Activated CD8-positive, alpha-beta T cell treated with anti-CD3 and anti-CD28 coated beads for 36 hours (primary cell): ENCODE measurements around the gene PCGF1. TPM values are rescaled to one million over a fixed set of nuclear protein-coding genes. Genes with fewer than 3 reads are reported as not detected.
A peak's percentile ranks its signal among the peaks of the same experiment; 100 is the strongest.
"Not testable (repeated sequence)": the region's sequence is repeated elsewhere in the genome, so short reads cannot be mapped to it uniquely, and the experiment has no call there.

Experiments used
- ATAC-seq: fragments of 200-7000 bp; cut with Tn5 transposase; one replicate; pipeline ENCODE4 v1.10.0; 2021; ENCODE audit warnings: mild to moderate bottlenecking, moderate library complexity
- CTCF ChIA-PET: fragments of 350-600 bp; sonication (Branson Sonifier 250); formaldehyde crosslinking; loops from one replicate; lab custom pipeline; 2021; ENCODE audit warnings: antibody characterized with exemption; lab: Charles Lee
- POLR2A ChIA-PET: fragments of 350-600 bp; sonication (Branson Sonifier 250); formaldehyde crosslinking; loops from one replicate; lab custom pipeline; 2021; ENCODE audit warnings: antibody characterized with exemption; lab: Charles Lee
- DNase-seq: peaks from one replicate; pipeline ENCODE4 v3.0.0-alpha.2; 2020
- H3K27ac Mint-ChIP-seq: one replicate; pipeline ENCODE4 v1.8.0; 2021; ENCODE audit warnings: mild to moderate bottlenecking, mixed read lengths
- H3K27me3 Mint-ChIP-seq: one replicate; pipeline ENCODE4 v1.8.0; 2021; ENCODE audit warnings: mixed read lengths
- H3K36me3 Mint-ChIP-seq: one replicate; pipeline ENCODE4 v1.8.0; 2021; ENCODE audit warnings: low read depth, mixed read lengths
- H3K4me1 Mint-ChIP-seq: one replicate; pipeline ENCODE4 v1.8.0; 2021; ENCODE audit warnings: low read depth, mixed read lengths
- H3K4me3 Mint-ChIP-seq: one replicate; pipeline ENCODE4 v1.8.0; 2021; ENCODE audit warnings: mild to moderate bottlenecking, moderate library complexity, mixed read lengths
- H3K9me3 Mint-ChIP-seq: one replicate; pipeline ENCODE4 v1.8.0; 2021; ENCODE audit warnings: mixed read lengths
- intact Hi-C: fragments of 100-400 bp; cut with micrococcal nuclease; formaldehyde crosslinking; loops from one replicate; pipeline ENCODE4 v1.10.0; 2022
- total RNA-seq, 2 experiments: library from RNA; stranded (reverse); gene quantifications; one replicate each; pipeline ENCODE4 v1.2.3, GENCODE V29; 2021
- TF ChIP-seq, protein P1 (sequence below): fragments of 200-600 bp; IDR thresholded peaks from one replicate; pipeline ENCODE4 v1.8.0; 2022; ENCODE audit warnings: antibody characterized with exemption, mild to moderate bottlenecking

PCGF1 gene
- total RNA-seq, 2 experiments from 2014 or later, result 16.1 to 21.1 TPM

DNA sequence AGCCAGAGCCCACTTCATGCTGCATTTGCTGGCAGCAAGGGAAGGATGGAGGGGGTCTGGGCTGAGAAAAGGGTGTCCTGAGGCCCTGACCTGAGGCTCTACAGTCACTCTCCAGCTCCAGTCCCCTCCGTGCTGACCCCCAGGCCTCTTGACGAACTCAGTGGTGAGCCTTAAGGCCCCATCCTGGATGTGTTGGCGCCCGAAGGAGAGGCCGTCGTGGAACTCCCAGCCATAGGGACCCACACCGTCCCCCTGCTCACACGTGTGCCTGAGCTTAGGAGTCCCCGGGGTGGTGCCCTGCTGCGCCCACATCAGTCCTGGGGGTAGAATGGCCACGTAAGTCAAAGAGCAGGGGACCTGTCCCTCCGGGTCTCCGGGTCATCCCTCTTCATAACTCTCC is 43.1 kb downstream of the PCGF1 start:
- Mint-ChIP-seq H3K27me3 (no peaks in the 10 kb centered on the region), H3K4me3 (peak overlapping the region; percentile 99), H3K36me3 (peaks cover 11% of the 10 kb centered on the region), H3K4me1 (peaks cover 23% of the 10 kb centered on the region), H3K9me3 (no peaks in the 10 kb centered on the region), H3K27ac (peak overlapping the region; percentile 83)
- ATAC-seq, result peak; percentile 6
- ChIA-PET CTCF (interaction anchor here (1.0 to 2.4 kb wide), 3 partner anchors 9 to 18 kb away, joined by 4 to 9 read pairs (median 6); partner anchors contain the start of genes CCDC142, INO80B and TTC31), POLR2A (interaction anchor here (0.5 to 2.2 kb wide), 7 partner anchors 8 to 46 kb away, joined by 3 to 13 read pairs (median 6); partner anchors contain the start of genes CCDC142, INO80B, MRPL53 and TTC31)
- TF ChIP-seq, protein P1, sequence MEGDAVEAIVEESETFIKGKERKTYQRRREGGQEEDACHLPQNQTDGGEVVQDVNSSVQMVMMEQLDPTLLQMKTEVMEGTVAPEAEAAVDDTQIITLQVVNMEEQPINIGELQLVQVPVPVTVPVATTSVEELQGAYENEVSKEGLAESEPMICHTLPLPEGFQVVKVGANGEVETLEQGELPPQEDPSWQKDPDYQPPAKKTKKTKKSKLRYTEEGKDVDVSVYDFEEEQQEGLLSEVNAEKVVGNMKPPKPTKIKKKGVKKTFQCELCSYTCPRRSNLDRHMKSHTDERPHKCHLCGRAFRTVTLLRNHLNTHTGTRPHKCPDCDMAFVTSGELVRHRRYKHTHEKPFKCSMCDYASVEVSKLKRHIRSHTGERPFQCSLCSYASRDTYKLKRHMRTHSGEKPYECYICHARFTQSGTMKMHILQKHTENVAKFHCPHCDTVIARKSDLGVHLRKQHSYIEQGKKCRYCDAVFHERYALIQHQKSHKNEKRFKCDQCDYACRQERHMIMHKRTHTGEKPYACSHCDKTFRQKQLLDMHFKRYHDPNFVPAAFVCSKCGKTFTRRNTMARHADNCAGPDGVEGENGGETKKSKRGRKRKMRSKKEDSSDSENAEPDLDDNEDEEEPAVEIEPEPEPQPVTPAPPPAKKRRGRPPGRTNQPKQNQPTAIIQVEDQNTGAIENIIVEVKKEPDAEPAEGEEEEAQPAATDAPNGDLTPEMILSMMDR, result no peak
- intact Hi-C loops, result no loop called here
- no peak for DNase-seq

- ATAC-seq (no peak), DNase-seq (no peak)
- peak overlapping the region; percentile 63 for H3K4me3 Mint-ChIP-seq
- TF ChIP-seq, protein P1, result no peak
- ChIA-PET POLR2A (interaction anchor here (1.1 kb wide), 1 partner anchor 10 kb away, joined by 3 read pairs; the partner anchor contains the start of gene MRPL53), CTCF (interaction anchor here (1.3 to 2.5 kb wide), 2 partner anchors 9 to 13 kb away, joined by 3 to 8 read pairs; partner anchors contain the start of gene MRPL53)
- peaks cover 25% of the 10 kb centered on the region for H3K4me1 Mint-ChIP-seq
- H3K36me3 Mint-ChIP-seq, result peaks cover 11% of the 10 kb centered on the region
- H3K9me3 Mint-ChIP-seq, result no peaks in the 10 kb centered on the region
- no peak overlapping the region for H3K27ac Mint-ChIP-seq
- intact Hi-C loops, result loop anchor here (2.0 kb wide), 1 partner anchor 14 kb away; no protein-coding TSS in a partner anchor
- H3K27me3 Mint-ChIP-seq, result no peaks in the 10 kb centered on the region
Observed at GRCh38 chr2:74462786-74463105, 44.7 kb downstream of the PCGF1 start.

DNA sequence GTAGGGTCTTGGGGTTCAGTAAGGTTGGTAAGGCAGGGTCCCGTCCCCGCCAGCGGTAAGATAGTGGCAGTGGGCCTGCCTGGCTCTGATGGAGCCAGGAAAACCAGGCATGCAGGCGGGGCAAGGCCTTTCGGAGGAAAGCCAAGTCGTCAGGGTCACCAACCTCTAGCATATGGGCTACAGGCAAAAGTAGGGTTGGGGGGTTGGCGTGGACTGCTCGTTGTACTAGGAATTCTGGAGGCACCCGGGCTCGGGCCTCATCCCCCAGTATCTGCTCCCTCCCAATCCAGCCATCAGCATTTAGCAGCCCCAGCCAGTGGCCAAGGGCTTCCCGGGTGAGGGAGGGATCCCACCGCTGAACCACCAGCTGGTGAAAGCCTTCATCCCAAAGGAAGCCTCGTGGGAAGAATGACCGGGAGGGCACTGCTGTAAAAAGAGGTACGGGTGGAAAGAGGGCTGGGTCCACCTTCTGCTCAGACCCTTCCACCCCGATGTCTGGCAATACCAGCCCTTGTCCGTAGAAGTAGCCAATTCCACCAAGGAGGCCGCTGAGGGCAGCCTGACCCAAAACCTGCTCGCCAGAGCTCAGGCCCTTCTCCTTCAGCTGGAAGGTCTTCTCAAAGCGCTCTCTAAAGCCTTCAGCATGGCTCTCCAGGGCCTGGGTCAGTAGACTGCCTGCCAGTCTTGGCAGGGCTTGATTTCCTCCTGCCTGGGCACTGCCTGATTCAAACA is 45.3 kb downstream of the PCGF1 start:
- ATAC-seq (no peak), DNase-seq (no peak)
- H3K4me1 Mint-ChIP-seq, result peaks cover 26% of the 10 kb centered on the region
- TF ChIP-seq, protein P1, result no peak
- intact Hi-C loops, result loop anchor here (2.0 kb wide), 1 partner anchor 15 kb away; no protein-coding TSS in a partner anchor
- H3K36me3 Mint-ChIP-seq, result peaks cover 12% of the 10 kb centered on the region
- H3K27me3 Mint-ChIP-seq, result no peaks in the 10 kb centered on the region
- no peaks in the 10 kb centered on the region for H3K9me3 Mint-ChIP-seq
- ChIA-PET CTCF (interaction anchor here (0.7 to 2.5 kb wide), 5 partner anchors 10 to 70 kb away, joined by 3 to 8 read pairs (median 3); partner anchors contain the start of gene MRPL53), POLR2A (interaction anchor here (0.8 to 1.1 kb wide), 3 partner anchors 9 to 11 kb away, joined by 3 to 5 read pairs (median 3); partner anchors contain the start of gene MRPL53)
- H3K4me3 Mint-ChIP-seq, result no peak overlapping the region
- H3K27ac Mint-ChIP-seq, result no peak overlapping the region

DNA sequence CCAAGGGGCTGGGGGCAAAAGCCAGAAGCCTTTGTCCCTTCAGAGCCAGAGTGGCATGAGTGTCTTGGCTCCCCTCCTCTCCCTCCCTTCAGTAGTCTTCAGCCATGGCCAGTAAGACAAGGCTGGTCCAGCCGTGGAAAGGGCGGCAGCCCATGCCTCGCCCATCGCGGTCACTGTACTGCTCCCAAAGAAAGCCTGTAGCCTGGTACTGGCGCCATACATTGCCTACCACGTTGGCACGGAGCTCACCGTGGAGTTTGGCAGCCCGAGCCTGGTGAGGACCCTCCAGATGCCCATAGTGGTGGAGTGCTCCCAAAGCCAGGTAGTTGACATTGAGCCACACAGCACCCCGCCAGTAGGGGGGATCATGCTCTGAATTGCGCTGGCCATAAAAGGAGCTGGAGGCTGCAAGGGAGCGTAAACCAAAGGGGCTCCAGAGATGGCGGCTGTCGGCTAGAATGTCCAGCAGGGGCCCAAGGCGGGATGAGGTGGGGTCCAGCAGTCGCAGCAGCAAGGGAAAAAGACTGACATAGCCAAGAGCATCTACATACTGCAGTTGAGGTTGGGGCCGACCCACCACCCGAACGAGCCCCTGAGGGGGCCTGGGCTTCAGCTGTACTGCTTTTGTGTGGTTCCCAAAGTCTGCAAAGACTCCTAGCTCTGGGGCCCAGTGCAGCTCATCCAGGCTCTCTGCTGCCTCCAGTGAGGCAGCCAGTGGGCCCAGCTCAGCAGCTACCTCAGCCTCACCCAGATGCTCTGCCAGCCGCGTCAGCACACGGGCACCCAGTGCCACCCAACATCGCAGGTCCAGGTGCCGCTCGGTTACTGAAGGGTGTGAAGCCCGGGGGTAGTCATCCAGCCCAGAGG is 46.1 kb downstream of the PCGF1 start:
- DNase-seq (peak; percentile 49), ATAC-seq (no peak)
- H3K27me3 Mint-ChIP-seq, result no peaks in the 10 kb centered on the region
- peaks cover 16% of the 10 kb centered on the region for H3K36me3 Mint-ChIP-seq
- H3K9me3 Mint-ChIP-seq, result no peaks in the 10 kb centered on the region
- ChIA-PET CTCF (interaction anchor here (0.7 to 2.5 kb wide), 4 partner anchors 9 to 71 kb away, joined by 3 to 8 read pairs (median 4); partner anchors contain the start of gene MRPL53), POLR2A (interaction anchor here (0.8 to 3.6 kb wide), 3 partner anchors 10 to 11 kb away, joined by 3 to 25 read pairs (median 5); partner anchors contain the start of gene MRPL53)
- intact Hi-C loops, result loop anchor here (2.0 kb wide), 1 partner anchor 15 kb away; no protein-coding TSS in a partner anchor
- peaks cover 33% of the 10 kb centered on the region for H3K4me1 Mint-ChIP-seq
- no peak overlapping the region for H3K27ac Mint-ChIP-seq
- H3K4me3 Mint-ChIP-seq, result no peak overlapping the region
- TF ChIP-seq, protein P1, result peak; percentile 6

GRCh38 chr2:74460187-74460586 is 47.3 kb downstream of the PCGF1 start:
- peaks cover 24% of the 10 kb centered on the region for H3K36me3 Mint-ChIP-seq

GRCh38 chr2:74459503-74460118 is 47.9 kb downstream of the PCGF1 start:
- Mint-ChIP-seq H3K27ac (peak overlapping the region; percentile 43), H3K36me3 (peaks cover 27% of the 10 kb centered on the region), H3K4me3 (peak overlapping the region; percentile 98), H3K4me1 (peaks cover 43% of the 10 kb centered on the region)
- intact Hi-C loops, H3K27me3 Mint-ChIP-seq, ATAC-seq, DNase-seq, H3K9me3 Mint-ChIP-seq: not testable (repeated sequence)
- POLR2A ChIA-PET, result interaction anchor here (0.5 to 5.6 kb wide), 6 partner anchors 8 to 704 kb away, joined by 3 to 48 read pairs (median 16); partner anchors contain the start of genes CCDC142, LBX2, MRPL53 and TTC31
- CTCF ChIA-PET, result interaction anchor here (0.7 to 4.1 kb wide), 7 partner anchors 8 to 129 kb away, joined by 3 to 30 read pairs (median 6); partner anchors contain the start of genes AUP1, CCDC142, HTRA2 and TTC31

More at GRCh38 chr2:74460187-74460586, 47.3 kb downstream of the PCGF1 start:
- POLR2A ChIA-PET, result interaction anchor here (2.9 to 4.1 kb wide), 3 partner anchors 7 to 40 kb away, joined by 10 to 25 read pairs (median 21); partner anchors contain the start of genes LBX2 and MRPL53
- CTCF ChIA-PET, result interaction anchor here (1.8 to 4.1 kb wide), 3 partner anchors 12 to 72 kb away, joined by 4 to 30 read pairs (median 8); partner anchors contain the start of genes AUP1, HTRA2 and MRPL53
- intact Hi-C loops, H3K27ac Mint-ChIP-seq, H3K27me3 Mint-ChIP-seq, DNase-seq, ATAC-seq, H3K9me3 Mint-ChIP-seq: not testable (repeated sequence)
- Mint-ChIP-seq H3K4me3 (peak overlapping the region; percentile 98), H3K4me1 (peaks cover 42% of the 10 kb centered on the region)
